ENCODE data around the gene BTBD9.

BTBD9 gene

DNA sequence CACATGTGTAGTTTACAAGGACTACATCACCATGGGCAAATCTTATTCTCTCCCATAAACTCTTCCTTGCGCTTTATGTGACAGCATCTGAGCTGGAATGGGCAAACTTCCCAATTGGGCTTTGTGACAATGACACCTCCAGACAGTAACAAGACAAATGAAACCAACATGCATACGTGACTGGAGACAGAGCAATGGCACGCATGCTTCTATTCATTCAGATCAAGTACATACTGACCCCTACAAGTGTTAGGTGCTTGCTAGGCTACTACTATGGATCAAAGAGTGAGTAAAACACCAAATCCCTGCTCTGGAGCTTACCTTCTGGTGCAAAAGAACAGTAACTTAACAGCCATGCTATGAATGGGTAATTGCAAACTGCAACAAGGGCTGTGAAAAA lies 394.9 kb downstream of the BTBD9 start:
- Histone ChIP-seq H3K4me1 (ENCODE audit: control insufficient read depth, low read depth, low read length) (no peaks in the 10 kb centered on the region), H3K9ac (ENCODE audit: low read length) (no peak overlapping the region), H3K4me2 (ENCODE audit: low read length) (no peak overlapping the region), H4K8ac (ENCODE audit: low read depth, low read length) (no peak overlapping the region), H3K79me1 (ENCODE audit: low read length) (no peaks in the 10 kb centered on the region), H3K27ac (ENCODE audit: low read depth, low read length) (no peak overlapping the region), H3K27me3 (ENCODE audit: insufficient read depth, low read length, poor library complexity) (no peaks in the 10 kb centered on the region), H4K5ac (ENCODE audit: low read length) (no peak overlapping the region), H2BK5ac (ENCODE audit: low read length) (no peak overlapping the region), H3K4me3 (ENCODE audit: low read length) (no peak overlapping the region), H3K18ac (ENCODE audit: low read length) (no peak overlapping the region), H2BK120ac (ENCODE audit: low read depth, low read length) (no peak overlapping the region), H3K79me2 (ENCODE audit: control insufficient read depth, insufficient read depth, low read length) (no peaks in the 10 kb centered on the region), H3K36me3 (ENCODE audit: control insufficient read depth, insufficient read depth, low read length) (no peaks in the 10 kb centered on the region), H3K56ac (ENCODE audit: low read length) (no peak overlapping the region), H3K4ac (ENCODE audit: low read depth, low read length) (no peak overlapping the region), H3K23ac (ENCODE audit: low read length) (no peak overlapping the region), H2BK15ac (replicated peaks; ENCODE audit: low read depth) (no peak overlapping the region), H2AK5ac (ENCODE audit: low read length) (no peak overlapping the region)
- DNase-seq = no peak
- whole genome bisulfite sequencing (ENCODE audit: extremely low coverage, insufficient coverage, low lambda C conversion rate) = no CpG with 5 or more reads among the region's 3 CpGs

DNA sequence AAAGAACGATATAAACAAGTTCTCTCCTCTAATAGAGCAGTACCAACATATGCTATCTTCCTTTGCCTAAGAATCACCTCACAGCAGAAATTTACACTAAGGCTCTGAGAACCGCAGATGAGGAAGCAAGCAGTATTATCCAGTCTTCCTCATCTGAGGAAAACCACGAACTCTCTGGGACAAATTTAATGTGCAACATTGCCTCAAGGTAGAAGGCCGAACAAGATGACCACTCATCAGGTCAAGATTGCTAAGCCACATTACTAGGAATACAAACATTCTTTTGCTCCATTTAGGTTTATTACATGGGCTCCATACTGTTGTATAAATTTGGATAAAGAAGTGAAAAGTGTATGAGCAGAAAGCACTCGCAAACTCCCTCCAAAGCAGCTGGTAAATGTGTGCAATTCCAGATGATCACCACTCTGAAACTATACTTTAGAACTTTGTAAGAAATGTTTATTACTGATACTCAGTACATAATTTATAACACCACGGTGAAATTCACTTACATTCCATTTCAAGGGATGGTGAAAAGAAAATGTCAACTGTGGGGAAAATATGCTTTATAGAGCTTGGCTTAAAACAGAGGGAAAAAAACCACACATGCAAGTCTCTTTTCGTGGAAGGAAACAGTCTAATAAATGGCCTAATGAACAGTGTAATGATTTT lies 398.4 kb downstream of the BTBD9 start:
- Histone ChIP-seq H3K27ac (ENCODE audit: low read depth, low read length) (no peak overlapping the region), H3K18ac (ENCODE audit: low read length) (peak overlapping the region; percentile 78), H3K4me1 (ENCODE audit: control insufficient read depth, low read depth, low read length) (no peaks in the 10 kb centered on the region), H3K79me2 (ENCODE audit: control insufficient read depth, insufficient read depth, low read length) (no peaks in the 10 kb centered on the region), H3K23ac (ENCODE audit: low read length) (no peak overlapping the region), H3K9ac (ENCODE audit: low read length) (no peak overlapping the region), H3K36me3 (ENCODE audit: control insufficient read depth, insufficient read depth, low read length) (no peaks in the 10 kb centered on the region), H3K27me3 (ENCODE audit: insufficient read depth, low read length, poor library complexity) (no peaks in the 10 kb centered on the region), H2BK15ac (replicated peaks; ENCODE audit: low read depth) (peak overlapping the region; percentile 19), H4K8ac (ENCODE audit: low read depth, low read length) (no peak overlapping the region), H2BK120ac (ENCODE audit: low read depth, low read length) (no peak overlapping the region), H3K56ac (ENCODE audit: low read length) (no peak overlapping the region), H3K79me1 (ENCODE audit: low read length) (no peaks in the 10 kb centered on the region), H3K4me2 (ENCODE audit: low read length) (no peak overlapping the region), H2BK5ac (ENCODE audit: low read length) (no peak overlapping the region), H3K4ac (ENCODE audit: low read depth, low read length) (peak overlapping the region; percentile 44), H3K4me3 (ENCODE audit: low read length) (no peak overlapping the region), H2AK5ac (ENCODE audit: low read length) (no peak overlapping the region), H4K5ac (ENCODE audit: low read length) (no peak overlapping the region)
- no CpG with 5 or more reads among the region's 7 CpGs for WGBS (ENCODE audit: extremely low coverage, insufficient coverage, low lambda C conversion rate)
- no peak for DNase-seq

DNA sequence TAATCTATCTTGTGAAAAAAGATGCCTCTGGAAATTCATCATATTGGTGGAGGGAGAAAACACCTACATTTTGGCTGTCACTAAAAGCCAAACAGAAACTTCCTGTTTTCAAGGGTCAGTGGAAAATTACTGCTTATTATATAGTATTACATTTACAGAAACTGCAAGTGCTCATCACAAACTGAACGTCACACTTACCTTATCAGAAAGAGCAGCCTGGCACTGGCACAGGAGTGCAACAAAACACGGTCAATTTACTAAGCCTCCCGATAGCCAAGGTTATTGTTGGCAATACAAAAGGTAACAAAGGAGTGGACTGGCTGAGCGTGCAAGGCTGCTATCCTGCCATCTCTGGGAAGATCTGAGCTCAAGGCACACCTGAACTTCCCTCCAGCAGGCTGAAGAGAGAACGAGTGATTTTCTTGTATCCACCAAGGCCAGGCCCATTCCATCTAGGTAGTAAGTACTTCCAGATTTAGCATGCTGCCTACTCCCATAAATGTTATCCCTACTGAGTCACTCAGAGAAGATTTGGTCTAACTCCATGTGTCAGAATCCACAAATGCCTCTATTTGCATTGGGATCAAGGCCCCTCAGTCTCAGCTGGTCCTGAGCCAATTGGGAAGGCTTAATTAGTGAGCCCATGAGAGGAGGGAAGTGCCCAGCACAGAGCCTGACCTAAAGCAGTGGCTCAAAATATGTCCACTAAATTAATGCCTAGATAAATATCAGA lies 399.8 kb downstream of the BTBD9 start:
- no peak overlapping the region for H3K9ac ChIP-seq (ENCODE audit: low read length)
- H4K5ac ChIP-seq (ENCODE audit: low read length) = no peak overlapping the region
- H3K36me3 ChIP-seq (ENCODE audit: control insufficient read depth, insufficient read depth, low read length) = no peaks in the 10 kb centered on the region
- H3K4me1 ChIP-seq (ENCODE audit: control insufficient read depth, low read depth, low read length) = peaks cover 5% of the 10 kb centered on the region
- H3K4me2 ChIP-seq (ENCODE audit: low read length) = no peak overlapping the region
- no peaks in the 10 kb centered on the region for H3K79me1 ChIP-seq (ENCODE audit: low read length)
- H2BK5ac ChIP-seq (ENCODE audit: low read length) = no peak overlapping the region
- WGBS (ENCODE audit: extremely low coverage, insufficient coverage, low lambda C conversion rate) = no CpG with 5 or more reads among the region's 5 CpGs
- H2AK5ac ChIP-seq (ENCODE audit: low read length) = no peak overlapping the region
- H3K27me3 ChIP-seq (ENCODE audit: insufficient read depth, low read length, poor library complexity) = no peaks in the 10 kb centered on the region
- H3K18ac ChIP-seq (ENCODE audit: low read length) = no peak overlapping the region
- no peak overlapping the region for H3K27ac ChIP-seq (ENCODE audit: low read depth, low read length)
- peak overlapping the region; percentile 20 for H3K4ac ChIP-seq (ENCODE audit: low read depth, low read length)
- peak overlapping the region; percentile 77 for H2BK15ac ChIP-seq (replicated peaks; ENCODE audit: low read depth)
- no peak overlapping the region for H4K8ac ChIP-seq (ENCODE audit: low read depth, low read length)
- peak; percentile 79 for DNase-seq
- no peak overlapping the region for H3K56ac ChIP-seq (ENCODE audit: low read length)
- H3K79me2 ChIP-seq (ENCODE audit: control insufficient read depth, insufficient read depth, low read length) = no peaks in the 10 kb centered on the region
- H3K23ac ChIP-seq (ENCODE audit: low read length) = no peak overlapping the region
- H2BK120ac ChIP-seq (ENCODE audit: low read depth, low read length) = no peak overlapping the region
- H3K4me3 ChIP-seq (ENCODE audit: low read length) = no peak overlapping the region

GRCh38 chr6:38236631-38237030 lies 403.1 kb downstream of the BTBD9 start:
- H2BK5ac ChIP-seq (ENCODE audit: low read length) = no peak overlapping the region
- H3K4me2 ChIP-seq (ENCODE audit: low read length) = no peak overlapping the region
- WGBS (ENCODE audit: extremely low coverage, insufficient coverage, low lambda C conversion rate) = no CpG with 5 or more reads among the region's 1 CpG
- no peak overlapping the region for H4K5ac ChIP-seq (ENCODE audit: low read length)
- H3K79me1 ChIP-seq (ENCODE audit: low read length) = no peaks in the 10 kb centered on the region
- H2AK5ac ChIP-seq (ENCODE audit: low read length) = no peak overlapping the region
- no peak overlapping the region for H2BK120ac ChIP-seq (ENCODE audit: low read depth, low read length)
- peak overlapping the region; percentile 19 for H2BK15ac ChIP-seq (replicated peaks; ENCODE audit: low read depth)
- no peak overlapping the region for H3K56ac ChIP-seq (ENCODE audit: low read length)
- no peak overlapping the region for H4K8ac ChIP-seq (ENCODE audit: low read depth, low read length)
- no peaks in the 10 kb centered on the region for H3K79me2 ChIP-seq (ENCODE audit: control insufficient read depth, insufficient read depth, low read length)
- H3K4me3 ChIP-seq (ENCODE audit: low read length) = no peak overlapping the region
- no peaks in the 10 kb centered on the region for H3K27me3 ChIP-seq (ENCODE audit: insufficient read depth, low read length, poor library complexity)
- peaks cover 6% of the 10 kb centered on the region for H3K4me1 ChIP-seq (ENCODE audit: control insufficient read depth, low read depth, low read length)
- peak overlapping the region; percentile 11 for H3K18ac ChIP-seq (ENCODE audit: low read length)
- H3K4ac ChIP-seq (ENCODE audit: low read depth, low read length) = no peak overlapping the region
- no peak overlapping the region for H3K9ac ChIP-seq (ENCODE audit: low read length)
- H3K27ac ChIP-seq (ENCODE audit: low read depth, low read length) = no peak overlapping the region
- no peak for DNase-seq
- H3K36me3 ChIP-seq (ENCODE audit: control insufficient read depth, insufficient read depth, low read length) = no peaks in the 10 kb centered on the region
- H3K23ac ChIP-seq (ENCODE audit: low read length) = no peak overlapping the region

- H3K79me1 ChIP-seq (ENCODE audit: low read length) = no peaks in the 10 kb centered on the region
- H3K27ac ChIP-seq (ENCODE audit: low read depth, low read length) = peak overlapping the region; percentile 3
- peak overlapping the region; percentile 69 for H2BK5ac ChIP-seq (ENCODE audit: low read length)
- peak overlapping the region; percentile 87 for H3K23ac ChIP-seq (ENCODE audit: low read length)
- H3K18ac ChIP-seq (ENCODE audit: low read length) = peak overlapping the region; percentile 71
- peaks cover 6% of the 10 kb centered on the region for H3K4me1 ChIP-seq (ENCODE audit: control insufficient read depth, low read depth, low read length)
- WGBS (ENCODE audit: extremely low coverage, insufficient coverage, low lambda C conversion rate) = no CpG with 5 or more reads among the region's 4 CpGs
- H2AK5ac ChIP-seq (ENCODE audit: low read length) = no peak overlapping the region
- no peaks in the 10 kb centered on the region for H3K36me3 ChIP-seq (ENCODE audit: control insufficient read depth, insufficient read depth, low read length)
- no peak overlapping the region for H4K8ac ChIP-seq (ENCODE audit: low read depth, low read length)
- H3K27me3 ChIP-seq (ENCODE audit: insufficient read depth, low read length, poor library complexity) = no peaks in the 10 kb centered on the region
- no peak overlapping the region for H4K5ac ChIP-seq (ENCODE audit: low read length)
- H3K4me3 ChIP-seq (ENCODE audit: low read length) = no peak overlapping the region
- no peak overlapping the region for H2BK120ac ChIP-seq (ENCODE audit: low read depth, low read length)
- H3K9ac ChIP-seq (ENCODE audit: low read length) = peak overlapping the region; percentile 28
- H3K4me2 ChIP-seq (ENCODE audit: low read length) = no peak overlapping the region
- peak overlapping the region; percentile 20 for H3K4ac ChIP-seq (ENCODE audit: low read depth, low read length)
- H2BK15ac ChIP-seq (replicated peaks; ENCODE audit: low read depth) = peak overlapping the region; percentile 97
- DNase-seq = no peak
- H3K79me2 ChIP-seq (ENCODE audit: control insufficient read depth, insufficient read depth, low read length) = no peaks in the 10 kb centered on the region
- H3K56ac ChIP-seq (ENCODE audit: low read length) = peak overlapping the region; percentile 69
Measured at GRCh38 chr6:38234934-38235682, 404.6 kb downstream of the BTBD9 start.
